Fibroblast of pulmonary artery (primary cell): ENCODE data around the gene LHFPL6.

Experiments used
- DNase-seq: peaks from one replicate; pipeline ENCODE4 v3.0.0-alpha.2; 2010; ENCODE audit warnings: low read depth
- H3K4me3 ChIP-seq: replicated peaks from 2 replicates; pipeline ENCODE4 v1.5.1; 2011; ENCODE audit warnings: low read depth, mild to moderate bottlenecking, control low read depth, low read length, moderate library complexity
- TF ChIP-seq, protein P1 (sequence below): IDR thresholded peaks from 2 replicates; pipeline ENCODE4 v1.5.1; 2011; ENCODE audit warnings: mild to moderate bottlenecking, control low read depth, low read length, inconsistent platforms; ENCODE audit errors: missing control alignments

Gene LHFPL6

DNA sequence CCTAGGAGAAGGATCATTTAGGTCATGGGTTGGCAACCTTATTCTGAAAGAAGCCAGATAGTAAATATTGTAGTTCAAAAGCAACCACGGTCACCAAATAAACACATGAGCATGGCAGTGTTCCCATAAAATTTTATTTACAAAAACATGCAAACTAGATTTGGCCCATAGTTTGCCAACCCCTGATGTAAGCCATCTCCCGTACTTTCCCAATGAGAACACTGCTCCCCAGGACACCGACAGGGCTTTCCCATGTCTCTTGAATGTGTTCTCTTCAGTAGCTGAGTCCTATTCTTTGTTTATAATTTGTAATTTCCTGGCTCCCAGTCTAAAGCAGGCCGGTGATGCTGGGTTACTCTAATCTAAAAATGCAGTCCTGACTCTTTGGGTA is 239.6 kb downstream of the LHFPL6 start:
- H3K4me3 ChIP-seq = no peak overlapping the region
- TF ChIP-seq, protein P1, sequence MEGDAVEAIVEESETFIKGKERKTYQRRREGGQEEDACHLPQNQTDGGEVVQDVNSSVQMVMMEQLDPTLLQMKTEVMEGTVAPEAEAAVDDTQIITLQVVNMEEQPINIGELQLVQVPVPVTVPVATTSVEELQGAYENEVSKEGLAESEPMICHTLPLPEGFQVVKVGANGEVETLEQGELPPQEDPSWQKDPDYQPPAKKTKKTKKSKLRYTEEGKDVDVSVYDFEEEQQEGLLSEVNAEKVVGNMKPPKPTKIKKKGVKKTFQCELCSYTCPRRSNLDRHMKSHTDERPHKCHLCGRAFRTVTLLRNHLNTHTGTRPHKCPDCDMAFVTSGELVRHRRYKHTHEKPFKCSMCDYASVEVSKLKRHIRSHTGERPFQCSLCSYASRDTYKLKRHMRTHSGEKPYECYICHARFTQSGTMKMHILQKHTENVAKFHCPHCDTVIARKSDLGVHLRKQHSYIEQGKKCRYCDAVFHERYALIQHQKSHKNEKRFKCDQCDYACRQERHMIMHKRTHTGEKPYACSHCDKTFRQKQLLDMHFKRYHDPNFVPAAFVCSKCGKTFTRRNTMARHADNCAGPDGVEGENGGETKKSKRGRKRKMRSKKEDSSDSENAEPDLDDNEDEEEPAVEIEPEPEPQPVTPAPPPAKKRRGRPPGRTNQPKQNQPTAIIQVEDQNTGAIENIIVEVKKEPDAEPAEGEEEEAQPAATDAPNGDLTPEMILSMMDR = no peak
- no peak for DNase-seq

DNA sequence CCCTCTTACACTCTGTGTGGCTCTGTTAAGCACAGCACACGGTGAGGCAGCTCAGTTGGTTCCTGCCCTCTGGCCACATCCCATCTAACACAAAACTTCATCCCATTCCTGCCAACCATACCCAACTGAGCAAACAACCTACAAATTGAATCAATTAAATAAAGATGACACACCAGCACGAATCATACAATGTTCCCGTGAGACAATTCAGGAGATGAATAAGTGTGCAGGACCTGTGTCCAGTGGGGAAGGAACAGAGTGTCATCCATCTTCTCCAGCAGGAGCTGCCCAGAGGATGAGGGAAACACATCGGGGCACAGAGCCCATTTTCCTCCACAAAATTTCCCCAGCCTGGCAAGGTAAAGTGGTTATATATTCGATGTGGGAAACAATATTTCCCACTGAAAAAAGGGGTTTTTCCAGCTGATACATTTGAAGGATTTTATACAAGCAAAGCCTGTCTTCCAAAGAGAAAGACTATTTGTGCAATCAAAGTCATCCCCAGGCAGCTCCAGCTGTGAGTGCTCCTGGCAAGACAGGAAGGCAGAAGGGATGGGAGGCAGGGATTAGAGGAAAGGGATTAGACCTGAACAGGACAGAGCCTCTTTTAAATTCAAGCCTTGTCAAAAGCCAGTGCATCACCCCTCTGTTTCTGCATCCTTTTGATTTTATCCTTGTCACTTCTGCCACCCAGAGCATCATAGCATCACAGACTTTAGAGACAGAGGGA is 240.2 kb downstream of the LHFPL6 start:
- TF ChIP-seq, protein P1 = no peak
- no peak for DNase-seq
- no peak overlapping the region for H3K4me3 ChIP-seq

GRCh38 chr13:39353988-39354387 is 249.0 kb downstream of the LHFPL6 start:
- DNase-seq = peak; percentile 49
- no peak overlapping the region for H3K4me3 ChIP-seq
- TF ChIP-seq, protein P1 = no peak

- TF ChIP-seq, protein P1 = no peak
- H3K4me3 ChIP-seq = no peak overlapping the region
- DNase-seq = no peak
These were observed 252.5 kb downstream of the LHFPL6 start for GRCh38 chr13:39350461-39350881.

DNA sequence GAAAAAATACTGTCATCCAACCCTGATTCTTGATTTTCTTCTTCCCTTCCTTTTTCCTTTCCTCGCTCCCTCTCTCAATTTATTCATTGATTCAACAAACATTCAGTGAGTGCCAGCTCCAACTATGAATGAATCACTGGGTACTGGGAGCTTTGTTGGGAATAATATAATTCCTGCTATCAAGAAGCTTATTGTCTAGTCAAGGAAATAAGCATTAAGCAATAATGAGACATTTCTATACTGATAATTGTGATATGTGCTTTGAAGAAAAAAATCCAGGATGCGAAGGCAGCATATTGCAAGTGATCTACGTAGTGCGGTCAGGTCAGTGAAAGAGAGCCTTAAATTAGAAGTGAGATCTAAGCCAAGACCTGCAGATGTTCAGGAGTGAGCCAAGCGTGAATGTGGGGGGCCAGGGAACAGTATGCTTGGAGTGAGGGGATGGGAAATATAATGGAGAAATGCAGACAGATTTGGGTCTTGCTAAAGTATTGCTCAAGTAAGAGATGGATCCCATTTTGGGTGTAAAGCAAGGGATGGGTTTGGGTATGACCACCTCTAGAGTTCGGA is 253.5 kb downstream of the LHFPL6 start:
- TF ChIP-seq, protein P1 = no peak
- no peak overlapping the region for H3K4me3 ChIP-seq
- no peak for DNase-seq

DNA sequence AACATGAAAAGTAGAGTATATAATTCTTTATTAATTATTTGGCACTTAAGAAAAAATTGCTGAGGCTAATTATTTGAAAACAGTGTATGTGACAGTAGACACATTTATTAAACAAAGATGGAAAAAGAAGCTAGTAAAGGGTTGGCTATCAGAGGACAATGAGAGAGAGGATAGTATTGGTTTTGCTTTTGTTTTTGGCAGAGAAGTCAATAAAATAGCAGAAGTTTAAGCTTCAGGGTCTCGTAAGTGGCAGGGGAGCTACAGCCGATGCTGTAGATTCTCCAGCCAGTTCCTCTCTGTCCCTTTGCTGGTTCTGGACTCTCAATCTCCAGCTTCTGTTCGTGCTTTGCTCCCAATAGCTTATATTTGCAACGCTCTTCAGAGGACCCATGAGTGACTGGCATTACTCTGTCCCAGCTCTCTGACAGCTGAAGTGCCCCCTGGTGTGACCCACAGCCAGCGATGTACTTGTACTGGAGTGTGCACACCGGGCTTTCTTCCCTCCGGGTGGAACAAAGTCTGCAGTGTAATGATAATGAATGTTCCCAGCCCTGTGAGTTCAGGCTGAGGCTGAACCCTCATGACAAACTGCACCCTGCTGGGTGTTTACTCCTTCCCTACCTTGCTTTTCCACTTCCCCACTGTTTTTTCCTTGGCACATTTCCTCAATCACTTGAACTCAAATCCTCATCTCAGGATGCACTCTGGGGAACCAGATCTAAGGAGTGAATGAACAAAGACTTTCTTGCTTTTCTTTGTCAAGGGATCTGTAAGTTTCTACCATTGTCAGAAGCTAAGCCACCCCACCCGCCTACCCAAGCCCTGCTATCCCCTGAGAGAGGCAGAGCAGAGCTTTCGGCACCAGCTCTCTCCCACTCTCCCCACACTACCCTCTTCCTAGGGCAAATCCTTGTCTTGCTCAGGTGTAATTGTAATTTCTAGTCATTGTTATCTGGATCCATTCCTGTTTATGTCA is 254.8 kb downstream of the LHFPL6 start:
- no peak for DNase-seq
- no peak overlapping the region for H3K4me3 ChIP-seq
- TF ChIP-seq, protein P1 = no peak
